Measurements from ENCODE around the gene IRGC.

The IRGC gene

GRCh38 chr19:43674183-43674582, 41.7 kb upstream of the IRGC start:
- no peak overlapping the region for H3K4me3 ChIP-seq (ENCODE audit: low read depth, low read length)
- DNase-seq (ENCODE audit: low read depth): no peak
- TF ChIP-seq, protein P1, sequence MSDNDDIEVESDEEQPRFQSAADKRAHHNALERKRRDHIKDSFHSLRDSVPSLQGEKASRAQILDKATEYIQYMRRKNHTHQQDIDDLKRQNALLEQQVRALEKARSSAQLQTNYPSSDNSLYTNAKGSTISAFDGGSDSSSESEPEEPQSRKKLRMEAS (IDR thresholded peaks at IDR 0.05; ENCODE audit: low read depth, low read length): no peak
- TF ChIP-seq MYC (IDR thresholded peaks at IDR 0.05; ENCODE audit: low read depth, low read length) (no peak), CTCF (IDR thresholded peaks at IDR 0.05; ENCODE audit: low read depth, low read length) (no peak), POLR2A (IDR thresholded peaks at IDR 0.05; ENCODE audit: extremely low read depth, insufficient read length) (no peak)

GRCh38 chr19:43674596-43674995, 41.3 kb upstream of the IRGC start:
- DNase-seq (ENCODE audit: low read depth): peak; percentile 65
- H3K4me3 ChIP-seq (ENCODE audit: low read depth, low read length): no peak overlapping the region
- TF ChIP-seq, protein P1 (IDR thresholded peaks at IDR 0.05; ENCODE audit: low read depth, low read length): no peak
- TF ChIP-seq POLR2A (IDR thresholded peaks at IDR 0.05; ENCODE audit: extremely low read depth, insufficient read length): no peak
- no peak for TF ChIP-seq CTCF (IDR thresholded peaks at IDR 0.05; ENCODE audit: low read depth, low read length)
- TF ChIP-seq MYC (IDR thresholded peaks at IDR 0.05; ENCODE audit: low read depth, low read length): no peak

GRCh38 chr19:43675269-43675879, 40.5 kb upstream of the IRGC start:
- H3K4me3 ChIP-seq (ENCODE audit: low read depth, low read length): no peak overlapping the region
- TF ChIP-seq MYC (IDR thresholded peaks at IDR 0.05; ENCODE audit: low read depth, low read length): no peak
- no peak for TF ChIP-seq POLR2A (IDR thresholded peaks at IDR 0.05; ENCODE audit: extremely low read depth, insufficient read length)
- TF ChIP-seq, protein P1 (IDR thresholded peaks at IDR 0.05; ENCODE audit: low read depth, low read length): no peak
- TF ChIP-seq CTCF (IDR thresholded peaks at IDR 0.05; ENCODE audit: low read depth, low read length): no peak
- no peak for DNase-seq (ENCODE audit: low read depth)

DNA sequence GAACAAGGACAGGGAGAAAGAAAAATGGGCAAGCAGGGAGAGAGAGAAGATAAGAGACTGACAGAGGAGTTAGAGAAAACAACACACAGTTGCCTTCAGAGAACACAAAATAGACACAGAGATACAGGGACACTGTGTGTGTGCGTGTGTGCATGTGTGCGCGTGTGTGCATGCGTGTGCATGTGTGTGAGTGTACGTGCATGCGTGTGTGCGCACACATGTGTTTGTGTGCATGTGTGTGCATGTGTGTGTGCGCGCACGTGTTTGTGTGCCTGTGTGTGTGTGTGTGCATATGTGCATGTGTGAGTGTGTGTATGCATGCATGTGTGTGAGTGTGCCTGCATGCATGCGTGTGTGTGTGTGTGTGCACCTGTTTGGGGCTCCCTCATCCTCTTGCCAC, 40.0 kb upstream of the IRGC start:
- TF ChIP-seq, protein P1 (IDR thresholded peaks at IDR 0.05; ENCODE audit: low read depth, low read length): no peak
- TF ChIP-seq POLR2A (IDR thresholded peaks at IDR 0.05; ENCODE audit: extremely low read depth, insufficient read length) (no peak), MYC (IDR thresholded peaks at IDR 0.05; ENCODE audit: low read depth, low read length) (no peak), CTCF (IDR thresholded peaks at IDR 0.05; ENCODE audit: low read depth, low read length) (no peak)
- DNase-seq (ENCODE audit: low read depth): no peak
- no peak overlapping the region for H3K4me3 ChIP-seq (ENCODE audit: low read depth, low read length)

GRCh38 chr19:43678512-43679261, 37.2 kb upstream of the IRGC start:
- no peak for DNase-seq (ENCODE audit: low read depth)
- H3K4me3 ChIP-seq (ENCODE audit: low read depth, low read length): no peak overlapping the region
- TF ChIP-seq, protein P1 (IDR thresholded peaks at IDR 0.05; ENCODE audit: low read depth, low read length): no peak
- TF ChIP-seq CTCF (IDR thresholded peaks at IDR 0.05; ENCODE audit: low read depth, low read length): no peak
- no peak for TF ChIP-seq POLR2A (IDR thresholded peaks at IDR 0.05; ENCODE audit: extremely low read depth, insufficient read length)
- TF ChIP-seq MYC (IDR thresholded peaks at IDR 0.05; ENCODE audit: low read depth, low read length): no peak
